NCI-H1092 treated with DMSO at 0.1 percent for 48 hours (cell line): ENCODE measurements around the gene CABLES1.

Experiments used
- DNase-seq: peaks from one replicate; lab custom pipeline; 2025; lab: John Stamatoyannopoulos, UW

The CABLES1 gene

DNA sequence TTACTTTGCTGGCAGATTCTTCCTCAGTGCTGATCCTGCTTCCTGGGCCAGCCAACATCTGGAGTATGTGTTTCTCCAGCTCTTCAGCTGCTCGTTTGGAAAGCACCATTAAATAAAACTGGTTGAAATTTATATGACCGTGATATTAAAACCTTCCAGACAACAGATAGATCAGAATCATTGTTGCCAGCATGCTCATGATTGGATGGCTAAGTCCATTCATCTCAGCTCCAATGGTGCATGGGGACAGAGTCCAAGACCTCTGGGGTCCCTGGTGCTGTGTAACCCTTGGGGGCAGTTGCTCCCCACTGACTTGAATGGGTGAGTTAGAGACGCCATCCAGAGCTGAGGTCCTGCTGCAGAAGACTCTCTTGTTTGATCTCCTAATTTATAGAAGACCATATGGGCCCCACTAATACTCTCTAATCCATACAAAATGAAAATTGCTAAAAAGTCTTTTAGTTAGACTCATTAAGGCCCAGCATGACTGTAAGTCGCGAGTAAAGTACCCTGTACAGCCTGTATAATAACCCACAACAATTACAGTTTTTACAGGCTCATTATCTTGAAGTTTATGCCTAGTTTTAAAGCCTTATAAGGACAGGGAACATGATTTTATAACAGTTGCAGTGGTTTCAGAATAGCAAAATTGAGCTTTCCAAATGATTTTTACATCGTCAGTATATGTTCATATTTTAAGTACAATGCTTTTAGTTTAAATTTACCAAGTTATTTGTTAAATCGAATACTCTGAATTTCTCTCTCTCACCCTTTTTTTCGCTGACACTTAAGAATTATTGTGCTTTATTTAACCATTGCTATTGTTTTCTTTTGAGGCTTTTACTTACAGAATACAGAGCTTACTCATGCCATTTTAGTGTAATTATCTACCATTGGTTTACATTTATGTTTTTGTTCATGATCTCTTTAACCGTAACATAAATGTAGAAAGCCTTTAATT is 60.0 kb downstream of the CABLES1 start:
- DNase-seq = no peak

DNA sequence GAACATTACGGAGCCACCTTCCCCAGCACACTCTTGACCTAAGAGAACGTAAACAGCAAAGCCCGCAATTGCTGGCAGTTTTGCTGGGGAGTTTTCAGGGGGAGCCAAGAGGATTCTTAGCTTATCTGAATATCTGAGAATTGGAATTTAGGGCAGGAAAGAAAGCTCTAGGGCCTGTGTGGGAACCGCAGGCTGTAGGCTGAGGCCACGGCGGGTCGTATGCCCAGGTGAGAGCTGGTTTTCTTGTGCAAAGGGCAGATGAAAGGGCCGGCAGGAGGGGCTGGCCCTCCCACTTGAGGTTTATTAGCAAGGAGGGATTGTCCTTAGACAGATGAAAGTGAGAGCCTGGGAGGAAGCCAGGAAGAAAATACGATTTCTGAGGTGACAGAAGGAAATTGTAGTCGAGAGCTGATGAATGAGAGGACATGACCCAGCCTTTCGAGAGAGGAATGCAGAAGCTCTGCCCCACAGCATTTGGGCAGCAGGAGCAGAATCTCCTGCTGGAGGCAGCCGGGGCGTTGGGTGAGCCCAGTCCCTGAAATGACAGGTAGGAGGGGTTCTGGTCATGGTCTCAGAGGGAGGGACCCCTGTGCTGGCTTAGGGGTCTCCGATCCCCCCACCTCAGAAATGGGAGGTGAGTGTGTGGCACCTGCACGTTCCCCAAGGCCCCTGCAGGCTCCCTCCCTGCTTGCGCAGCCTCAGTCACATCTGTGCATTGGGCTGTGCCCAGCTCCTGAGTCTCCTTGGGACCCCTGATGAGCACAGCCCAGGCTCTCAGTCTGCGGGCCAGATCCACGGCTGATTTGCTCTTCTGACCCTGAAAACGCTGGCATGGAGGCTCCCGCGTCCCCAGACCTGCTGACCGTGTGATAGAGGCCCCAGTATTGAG is 61.1 kb downstream of the CABLES1 start:
- DNase-seq = no peak

DNA sequence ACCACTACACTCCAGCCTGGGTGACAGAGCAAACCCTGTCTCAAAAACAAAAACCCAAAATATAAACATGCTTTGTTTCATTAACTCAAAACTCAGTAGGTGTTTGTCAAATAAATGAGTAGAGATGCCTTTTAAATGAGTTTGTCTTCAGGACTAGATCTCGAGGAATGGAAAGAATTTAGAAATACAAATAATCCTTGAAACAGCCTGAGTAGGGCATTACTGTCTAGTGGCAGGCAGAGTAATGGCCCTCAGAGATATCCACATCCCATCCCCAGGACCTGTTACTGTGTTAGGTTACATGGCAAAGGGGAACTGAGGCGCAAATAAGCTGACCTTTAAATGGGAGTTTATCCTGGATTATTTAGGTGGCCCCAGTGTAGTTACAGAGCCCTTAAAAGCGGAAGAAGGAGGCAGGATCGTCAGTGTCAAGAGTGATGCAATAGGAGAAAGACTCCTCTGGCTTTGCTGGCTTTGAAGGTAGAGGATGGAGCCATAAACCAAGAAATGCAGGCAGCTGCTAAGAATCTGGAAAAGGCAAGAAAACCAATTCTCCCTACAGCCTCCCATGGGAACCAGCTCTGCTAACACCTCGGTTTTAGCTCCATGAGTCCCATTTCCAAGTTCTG is 63.0 kb downstream of the CABLES1 start:
- no peak for DNase-seq

DNA sequence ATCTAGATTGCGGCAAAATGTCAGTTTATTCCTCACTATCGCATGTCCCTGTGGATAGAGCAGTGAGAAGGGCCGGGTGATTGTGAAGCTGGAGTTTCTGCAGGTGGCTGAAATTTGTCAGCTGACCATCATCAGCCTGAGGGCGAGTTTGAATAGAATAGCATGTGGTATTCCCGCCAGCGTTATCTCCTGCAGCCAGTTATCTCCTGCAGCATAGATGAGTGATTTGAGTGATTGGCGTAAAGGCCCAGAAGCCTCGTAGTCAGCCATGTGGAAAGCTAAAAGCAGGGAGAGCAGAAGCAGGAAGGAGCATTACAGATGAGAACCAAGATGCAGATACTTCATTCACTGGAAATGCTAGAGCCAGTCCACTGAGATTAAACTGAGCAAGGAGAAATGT is 65.5 kb downstream of the CABLES1 start:
- DNase-seq = no peak

DNA sequence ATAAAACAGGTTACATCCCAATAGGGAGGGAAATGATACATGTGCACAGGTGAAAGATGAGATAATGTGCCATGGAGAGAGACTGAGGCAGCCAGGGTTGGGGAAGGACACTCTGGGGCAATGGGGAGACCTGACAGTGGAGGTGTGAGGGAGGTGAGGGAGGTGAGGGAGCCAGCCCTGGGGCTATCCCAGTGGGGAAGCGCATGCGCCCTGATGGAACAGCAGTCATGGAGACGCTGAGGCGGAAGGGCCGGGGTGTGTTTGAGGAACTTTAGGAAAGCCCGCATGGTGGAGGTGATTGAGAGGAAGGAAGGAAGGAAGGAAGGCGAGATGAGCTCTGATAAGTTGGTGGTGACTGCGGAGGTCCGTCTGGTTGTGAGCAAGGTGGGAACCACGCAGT is 66.5 kb downstream of the CABLES1 start:
- no peak for DNase-seq

DNA sequence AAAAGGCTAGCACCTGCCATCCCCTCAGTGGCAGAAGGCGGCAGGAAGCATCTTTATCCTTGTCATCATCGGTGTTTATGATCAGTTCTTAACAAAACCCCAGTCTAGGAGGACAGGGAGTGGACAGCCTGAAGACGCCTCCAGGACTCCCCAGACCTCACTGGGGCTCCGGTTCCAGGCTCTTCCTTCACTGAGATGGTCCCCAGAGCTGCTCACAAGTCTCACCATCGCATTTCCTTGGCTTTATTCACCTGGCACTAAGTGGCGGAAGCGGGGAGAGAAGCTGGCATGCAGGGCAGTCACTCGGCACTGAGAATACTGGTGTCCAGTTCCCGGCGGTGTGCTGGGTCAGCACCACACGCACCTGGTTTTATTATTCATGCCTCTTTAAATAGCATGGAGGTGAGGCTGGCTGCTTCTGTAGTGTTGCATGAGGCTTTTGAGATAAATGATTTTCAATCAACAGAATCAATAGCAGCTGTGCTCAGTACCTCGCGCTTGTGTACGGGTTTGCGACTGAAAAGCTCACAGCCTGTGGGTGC is 68.7 kb downstream of the CABLES1 start:
- DNase-seq = no peak

DNA sequence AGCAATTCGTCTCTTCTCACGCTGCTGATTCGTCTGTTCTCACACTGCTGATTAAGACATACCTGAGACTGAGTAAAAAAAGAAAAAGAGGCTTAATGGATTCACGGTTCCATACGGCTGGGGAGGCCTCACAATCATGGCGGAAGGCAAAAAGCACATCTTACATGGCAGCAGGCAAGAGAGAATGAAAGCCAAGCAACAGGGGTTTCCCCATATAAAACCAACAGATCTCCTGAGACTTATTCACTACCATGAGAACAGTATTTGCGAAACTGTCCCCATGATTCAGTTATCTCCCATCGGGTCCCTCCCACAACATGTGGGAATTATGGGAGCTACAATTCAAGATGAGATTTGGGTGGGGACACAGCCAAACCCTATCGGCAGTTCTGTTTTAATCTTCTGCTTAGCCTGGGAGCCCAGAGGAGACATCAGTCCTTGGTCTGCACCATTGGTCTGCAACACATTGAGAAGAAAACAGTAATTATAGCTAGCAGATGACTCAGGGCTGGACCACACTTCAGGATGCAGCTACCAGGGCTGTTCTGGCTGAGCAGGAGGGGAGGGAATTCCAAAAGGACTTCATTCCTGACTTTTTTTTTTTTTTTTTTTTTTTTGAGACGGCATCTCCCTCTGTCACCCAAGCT is 69.4 kb downstream of the CABLES1 start:
- no peak for DNase-seq

DNA sequence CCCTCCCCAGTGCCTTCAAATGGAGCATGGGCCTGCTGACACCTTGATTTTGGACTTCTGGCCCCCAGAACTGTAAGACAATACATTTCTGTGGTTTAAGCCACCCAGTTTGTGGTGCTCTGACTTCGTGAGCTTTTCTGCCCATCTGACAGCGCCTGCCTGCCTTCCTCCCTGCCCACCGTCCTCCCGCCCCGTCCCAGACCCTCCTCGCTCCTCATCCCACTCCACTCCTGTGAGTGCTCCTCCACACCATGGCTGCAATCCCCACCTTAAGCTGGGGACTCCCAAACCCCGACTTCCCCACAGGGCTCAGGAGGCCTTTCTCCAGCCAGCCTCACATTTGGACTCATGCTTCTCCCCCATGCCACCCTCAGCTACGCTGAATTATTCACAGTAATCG is 70.7 kb downstream of the CABLES1 start:
- no peak for DNase-seq

DNA sequence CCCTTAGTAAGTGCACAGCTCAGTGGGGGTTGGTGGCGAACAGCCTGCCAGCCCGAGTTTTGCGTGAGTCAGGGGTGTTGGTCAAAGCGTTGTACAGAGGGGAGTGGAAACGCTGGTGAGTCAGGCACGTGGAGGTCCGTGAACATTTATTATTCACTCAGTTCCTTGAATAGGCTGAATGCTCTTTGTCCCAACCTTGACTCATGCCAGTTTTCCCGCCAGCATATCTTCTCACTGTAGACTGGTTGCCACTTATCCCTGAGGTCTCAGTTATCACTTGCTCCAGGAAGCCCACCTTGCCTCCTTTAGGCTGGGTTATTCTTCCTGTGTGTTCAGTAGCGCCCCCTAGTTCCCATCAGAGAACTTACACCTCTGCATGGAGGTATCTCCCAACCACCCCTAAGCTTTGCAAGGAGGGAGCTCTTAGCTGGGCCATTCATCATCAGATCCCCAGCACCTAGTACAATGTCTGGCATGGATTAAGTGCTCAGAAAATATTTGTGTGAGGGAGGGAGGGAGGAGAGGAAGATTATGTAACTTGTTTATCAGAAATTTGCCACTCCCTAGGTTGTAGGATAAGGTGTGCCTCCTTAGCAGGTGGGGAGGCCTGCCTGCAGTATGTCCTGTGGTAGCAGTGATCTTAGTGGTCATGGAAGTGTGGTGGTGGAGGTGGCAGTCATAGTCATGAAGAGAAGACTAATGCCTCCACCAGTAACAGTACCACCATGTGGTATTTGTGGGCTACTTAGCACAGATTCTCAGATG is 72.1 kb downstream of the CABLES1 start:
- no peak for DNase-seq

DNA sequence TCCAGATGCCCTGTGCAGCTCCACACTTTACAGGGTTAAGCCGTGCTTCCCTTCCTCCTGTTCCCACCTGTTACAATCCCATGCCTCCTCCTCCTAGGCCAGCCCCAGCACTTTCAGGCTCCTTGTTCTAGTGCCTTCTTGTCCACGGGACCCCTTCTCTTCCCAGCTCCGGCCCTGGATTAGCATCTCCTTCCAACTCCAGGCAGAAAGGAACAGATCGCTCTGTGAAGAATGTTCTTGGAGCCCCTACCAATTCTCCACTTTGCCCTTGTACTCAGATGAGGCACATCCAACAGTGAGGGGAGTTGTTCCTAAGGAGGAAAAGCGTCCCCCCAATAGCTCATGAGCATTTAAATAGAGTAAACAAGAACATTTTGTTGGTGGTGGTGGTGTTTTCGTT is 72.7 kb downstream of the CABLES1 start:
- DNase-seq = no peak

DNA sequence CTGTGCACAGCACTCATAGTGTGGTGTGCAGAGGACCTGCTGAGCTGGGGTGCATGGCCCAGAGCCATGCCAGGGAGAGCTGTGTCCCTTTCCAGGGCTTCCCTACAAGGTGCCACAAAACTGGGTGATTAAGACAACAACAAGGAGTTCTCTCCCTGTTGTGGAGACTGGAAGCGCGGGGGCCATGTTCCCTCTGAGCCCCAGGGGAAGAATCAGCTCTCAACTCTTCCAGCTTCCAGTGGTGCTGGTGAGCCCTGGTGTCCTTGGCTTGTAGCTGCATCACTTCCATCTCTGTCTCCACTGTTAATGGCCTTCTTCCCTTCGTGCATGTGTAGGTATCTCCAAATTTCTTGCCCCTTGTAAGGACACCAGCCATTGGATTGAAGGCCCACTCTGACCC is 73.3 kb downstream of the CABLES1 start:
- DNase-seq = no peak

DNA sequence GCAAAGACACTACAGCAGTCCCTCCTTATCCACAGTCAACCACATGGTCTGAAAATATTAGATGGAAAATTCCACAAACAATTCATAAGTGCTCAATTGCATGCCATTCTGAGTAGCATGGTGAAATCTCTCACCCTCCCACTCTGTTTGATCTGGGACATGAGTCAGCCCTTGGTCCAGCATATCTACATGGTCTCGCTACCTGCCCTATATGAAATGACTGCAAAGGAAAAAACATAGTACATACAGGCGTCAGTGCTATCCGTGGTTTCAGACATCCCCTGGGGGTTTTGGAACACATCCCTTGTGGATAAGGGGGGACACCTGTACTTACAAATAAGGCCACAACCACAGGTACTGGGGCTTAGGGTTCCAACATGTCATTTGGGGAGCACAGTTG is 73.7 kb downstream of the CABLES1 start:
- no peak for DNase-seq

DNA sequence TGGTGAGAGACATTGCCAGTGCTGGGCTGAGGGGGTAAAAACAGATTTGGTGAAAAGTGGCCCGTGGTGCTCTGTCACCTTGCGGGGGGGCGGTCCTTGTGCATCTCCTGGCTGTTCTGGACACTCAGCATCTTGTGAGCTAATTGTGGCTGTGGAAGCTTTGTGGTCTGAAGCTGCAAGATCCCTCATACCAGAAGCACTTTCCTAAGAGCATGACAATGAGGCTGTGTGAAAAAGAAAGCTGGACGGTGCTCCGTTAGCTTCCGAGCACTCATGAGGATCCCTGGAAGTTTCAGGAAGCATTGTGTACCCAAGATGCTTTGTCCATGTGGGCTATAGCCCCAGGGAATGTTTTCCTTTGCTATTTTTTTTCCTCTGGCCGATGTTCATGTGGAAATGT is 74.5 kb downstream of the CABLES1 start:
- no peak for DNase-seq

DNA sequence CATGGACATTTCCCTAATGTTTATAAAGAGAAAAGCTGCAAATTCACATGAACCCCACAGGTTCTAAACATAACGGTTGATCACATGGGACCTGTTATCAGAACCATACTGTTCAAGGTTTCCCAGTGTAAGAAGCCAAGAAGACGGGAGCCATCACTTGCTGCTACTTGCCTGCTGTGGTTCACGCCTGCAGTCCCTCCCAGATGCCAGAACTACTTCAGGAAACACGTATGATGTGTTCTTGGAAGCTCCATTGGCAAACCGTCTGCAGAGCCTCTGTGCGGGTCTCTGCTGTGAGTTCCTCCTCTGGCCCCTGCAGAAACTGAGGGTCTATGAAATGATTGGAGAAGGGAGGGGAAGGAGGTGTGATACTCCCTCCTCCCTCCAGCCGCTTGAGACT is 75.2 kb downstream of the CABLES1 start:
- DNase-seq = no peak

DNA sequence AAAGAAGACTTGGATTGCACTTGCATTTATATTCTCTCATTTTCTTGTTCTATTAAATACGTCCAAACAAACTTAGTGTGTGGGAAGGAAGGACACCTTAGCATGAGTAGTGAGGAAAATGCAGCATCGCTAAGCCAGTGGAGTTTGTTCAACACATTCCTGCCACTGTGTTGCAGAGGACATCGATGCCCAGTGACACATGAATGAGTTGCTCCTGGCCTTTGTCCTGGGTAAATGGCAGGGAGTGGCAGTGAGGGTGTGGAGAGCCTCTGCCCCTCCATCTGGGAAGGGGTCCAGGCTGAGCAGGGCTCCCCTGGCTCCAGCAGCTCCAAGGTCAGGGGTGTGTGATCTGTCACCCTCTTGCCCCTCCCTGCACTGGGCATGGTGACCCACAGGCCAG is 75.9 kb downstream of the CABLES1 start:
- no peak for DNase-seq

DNA sequence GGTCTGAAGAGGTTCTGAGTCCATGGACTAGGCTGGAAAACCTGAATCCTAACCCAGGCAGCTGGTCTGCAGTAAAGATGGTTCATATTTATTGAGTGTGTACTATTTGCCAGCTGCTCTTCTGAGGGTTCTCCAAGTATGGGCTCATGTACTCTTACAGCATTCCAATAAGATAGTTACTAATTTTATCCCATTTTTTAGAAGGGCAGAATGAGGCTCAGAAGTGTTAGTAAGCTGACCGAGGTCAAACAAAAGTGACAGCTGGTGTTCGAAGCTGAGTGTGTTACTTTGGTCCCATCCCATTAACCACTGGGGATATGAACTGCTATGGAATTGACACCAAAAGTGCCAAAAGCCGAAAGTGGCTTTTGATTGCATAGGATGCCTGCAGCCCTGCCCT is 76.9 kb downstream of the CABLES1 start:
- DNase-seq = no peak

DNA sequence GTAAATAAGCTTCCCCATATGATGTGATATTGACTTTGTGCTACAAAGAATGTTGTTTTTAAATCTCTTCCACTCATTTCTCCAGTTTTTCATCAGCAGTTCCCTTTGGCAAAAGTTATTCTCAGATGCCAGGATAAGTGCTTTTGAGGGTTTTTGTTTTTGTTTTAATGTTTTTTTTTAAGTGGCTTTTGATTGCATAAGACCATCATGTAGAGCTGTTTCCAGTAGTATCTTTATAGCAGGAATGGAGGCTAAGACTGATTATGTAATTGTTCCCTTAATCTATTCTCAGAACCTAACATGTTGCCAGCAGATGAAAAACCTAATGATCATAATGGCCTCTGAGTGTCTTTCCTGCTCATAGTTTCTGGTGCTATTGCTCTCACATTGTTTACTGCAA is 77.9 kb downstream of the CABLES1 start:
- DNase-seq = no peak

DNA sequence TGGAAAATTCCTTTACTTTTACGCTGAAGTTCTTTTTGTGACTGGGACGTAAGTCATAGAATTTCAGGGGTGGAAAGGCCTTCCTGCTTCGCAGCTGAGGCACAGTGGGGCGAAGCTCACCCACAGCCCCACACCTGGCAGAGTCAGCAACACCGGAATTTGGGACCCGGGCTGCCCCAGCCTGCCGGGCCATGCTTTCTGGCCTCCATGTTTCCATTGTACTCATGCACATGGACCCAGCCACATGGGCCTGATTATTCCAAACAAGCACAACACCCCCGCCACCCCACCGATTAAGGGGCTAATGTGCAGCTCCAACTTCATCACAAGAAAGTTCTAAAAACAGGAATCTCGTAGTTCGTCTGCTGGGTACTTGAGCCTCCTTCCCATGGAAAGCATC is 82.5 kb downstream of the CABLES1 start:
- no peak for DNase-seq

DNA sequence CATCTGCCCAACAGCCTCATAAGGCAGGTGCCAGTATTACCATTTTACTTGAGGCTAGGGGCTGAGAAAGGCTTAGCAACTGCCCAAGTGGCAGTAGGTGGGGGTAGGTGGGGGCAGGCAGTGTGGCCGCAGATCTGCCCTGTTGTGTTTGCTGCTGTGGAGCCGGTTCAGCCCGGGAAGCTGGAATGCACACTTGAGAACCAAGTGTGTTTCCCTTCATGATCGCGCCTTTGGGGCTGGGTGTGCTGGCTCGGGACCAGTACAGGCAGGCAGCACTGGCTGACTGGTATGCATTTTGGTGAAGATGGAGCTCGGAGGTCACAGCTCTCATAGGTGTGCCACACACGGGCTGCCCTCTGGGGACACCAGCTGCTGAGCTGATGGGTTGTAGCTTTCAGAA is 85.1 kb downstream of the CABLES1 start:
- no peak for DNase-seq

DNA sequence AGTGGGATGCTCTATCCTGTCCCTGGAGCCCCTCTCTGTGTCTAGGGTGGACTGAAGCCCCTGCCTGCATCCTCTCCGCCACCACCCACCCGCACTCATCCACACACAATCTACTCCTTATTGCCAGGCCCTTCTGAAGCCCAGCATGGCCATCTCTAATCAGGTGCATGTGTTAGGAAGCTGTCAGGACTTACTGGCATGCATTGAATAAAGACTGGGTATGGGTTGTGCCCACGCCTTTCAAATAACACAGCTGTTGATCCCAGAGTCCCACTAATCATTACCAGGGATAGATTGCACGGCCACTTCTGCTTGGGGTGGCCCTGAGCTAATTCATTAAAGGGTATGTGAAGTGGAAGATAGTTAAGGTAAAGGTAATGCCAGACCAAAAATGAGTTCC is 88.4 kb downstream of the CABLES1 start:
- no peak for DNase-seq

DNA sequence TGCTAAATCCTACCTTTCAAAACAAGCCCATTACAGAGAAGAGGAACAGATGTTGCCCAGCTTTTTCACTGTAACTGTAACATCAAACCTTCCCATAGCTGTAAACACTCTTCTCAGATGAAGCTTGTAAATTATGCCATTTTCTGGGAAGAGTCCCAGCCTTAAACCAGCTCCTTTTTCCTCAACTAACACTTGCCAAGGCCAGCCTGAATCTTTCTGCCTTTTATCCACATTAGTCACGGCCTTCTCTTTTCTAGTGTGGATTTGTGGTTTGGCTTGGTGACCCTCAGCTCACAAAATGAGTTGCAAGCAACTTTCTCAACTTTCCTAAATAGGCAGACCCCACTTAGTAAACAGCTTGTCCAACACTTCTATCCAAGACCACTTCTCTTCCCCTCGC is 90.2 kb downstream of the CABLES1 start:
- no peak for DNase-seq
